GM08714 (cell line): ENCODE data around the gene DSCAML1.

Source experiments
- H3K4me3 ChIP-seq: fragments of 200-500 bp; sonication (Bioruptor generic); 2 replicates; pipeline ENCODE4 v1.5.1; 2014; ENCODE audit warnings: mild to moderate bottlenecking, low read length, inconsistent platforms
- ZNF274 ChIP-seq: IDR thresholded peaks from 2 replicates; pipeline ENCODE4 v1.6.1; 2012; ENCODE audit warnings: mild to moderate bottlenecking, low read depth, low read length

Gene DSCAML1

DNA sequence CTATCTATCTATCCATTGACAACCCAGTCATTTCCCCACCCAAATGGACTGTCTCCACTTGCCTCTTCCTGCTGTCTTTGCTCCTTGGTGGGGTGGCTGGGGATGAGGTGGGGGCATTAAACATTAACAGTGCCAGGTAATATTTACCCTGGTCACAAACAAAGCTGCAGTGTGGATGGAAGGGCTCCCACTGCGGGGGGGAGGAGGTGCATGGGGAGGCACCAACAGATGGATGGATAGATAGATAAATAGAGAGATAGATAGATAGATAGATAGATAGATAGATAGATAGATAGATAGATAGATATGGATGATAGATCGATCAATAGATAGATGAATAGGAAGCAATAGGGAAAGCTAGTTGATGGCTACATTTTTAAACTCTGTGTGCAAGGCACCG lies 29.8 kb upstream of the DSCAML1 start:
- no peak overlapping the region for H3K4me3 ChIP-seq
- TF ChIP-seq ZNF274 = no peak

DNA sequence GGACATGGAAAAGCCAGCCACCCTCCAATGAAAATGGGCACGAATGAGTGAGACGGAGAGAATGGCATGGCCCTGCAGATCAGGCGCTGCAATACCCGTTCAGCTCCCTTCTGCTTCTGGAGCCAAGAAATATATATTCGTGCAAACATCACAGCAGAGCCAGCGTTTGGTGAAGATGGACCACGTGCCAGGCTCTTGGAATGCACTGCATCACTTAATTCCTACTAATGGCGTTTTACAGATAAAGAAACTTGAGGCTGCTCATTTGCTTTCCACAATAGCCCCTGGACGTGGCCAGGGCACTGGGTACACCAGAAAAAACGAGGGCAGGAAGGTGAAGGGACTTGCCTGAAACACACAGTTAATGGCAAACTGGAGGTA lies 29.2 kb upstream of the DSCAML1 start:
- no peak overlapping the region for H3K4me3 ChIP-seq
- TF ChIP-seq ZNF274 = no peak

- no peak for TF ChIP-seq ZNF274
- no peak overlapping the region for H3K4me3 ChIP-seq
Measured at GRCh38 chr11:117825538-117826189, 28.6 kb upstream of the DSCAML1 start.

GRCh38 chr11:117824571-117825537 lies 27.8 kb upstream of the DSCAML1 start, which contains the start of gene FXYD2:
TSS of gene FXYD2 (minus strand) at chr11:117824744. CDS start at chr11:117824678, 66 bp downstream.
- TF ChIP-seq ZNF274 = no peak
- H3K4me3 ChIP-seq = peak within 1 kb of the TSS; percentile 0; the same call in 1 of the 2 replicates

DNA sequence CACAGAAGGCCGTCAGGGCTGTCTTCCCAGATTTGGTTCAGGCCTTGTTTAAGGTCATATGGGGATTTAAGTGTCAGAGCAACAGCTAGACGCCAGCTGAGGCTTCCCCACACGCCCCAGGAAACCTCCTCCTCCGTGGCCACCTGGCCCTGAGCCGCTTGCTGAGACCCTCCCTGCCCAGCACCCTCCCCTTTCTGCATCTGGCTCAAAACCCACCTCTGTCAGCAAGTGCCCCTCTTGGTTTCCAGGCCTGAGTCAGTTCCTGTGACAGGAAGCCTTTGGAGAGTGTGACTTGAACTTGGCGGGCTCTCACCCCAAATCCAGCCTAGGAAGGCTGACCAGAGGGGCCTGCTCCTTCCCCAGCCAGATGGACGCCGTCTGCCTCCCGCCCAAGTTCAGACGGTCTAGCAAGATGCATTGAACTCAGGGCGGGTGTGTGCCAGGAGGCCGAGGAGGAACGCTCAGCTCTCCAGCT lies 27.0 kb upstream of the DSCAML1 start:
- TF ChIP-seq ZNF274 = no peak
- H3K4me3 ChIP-seq = peak overlapping the region; percentile 0; the same call in 1 of the 2 replicates

DNA sequence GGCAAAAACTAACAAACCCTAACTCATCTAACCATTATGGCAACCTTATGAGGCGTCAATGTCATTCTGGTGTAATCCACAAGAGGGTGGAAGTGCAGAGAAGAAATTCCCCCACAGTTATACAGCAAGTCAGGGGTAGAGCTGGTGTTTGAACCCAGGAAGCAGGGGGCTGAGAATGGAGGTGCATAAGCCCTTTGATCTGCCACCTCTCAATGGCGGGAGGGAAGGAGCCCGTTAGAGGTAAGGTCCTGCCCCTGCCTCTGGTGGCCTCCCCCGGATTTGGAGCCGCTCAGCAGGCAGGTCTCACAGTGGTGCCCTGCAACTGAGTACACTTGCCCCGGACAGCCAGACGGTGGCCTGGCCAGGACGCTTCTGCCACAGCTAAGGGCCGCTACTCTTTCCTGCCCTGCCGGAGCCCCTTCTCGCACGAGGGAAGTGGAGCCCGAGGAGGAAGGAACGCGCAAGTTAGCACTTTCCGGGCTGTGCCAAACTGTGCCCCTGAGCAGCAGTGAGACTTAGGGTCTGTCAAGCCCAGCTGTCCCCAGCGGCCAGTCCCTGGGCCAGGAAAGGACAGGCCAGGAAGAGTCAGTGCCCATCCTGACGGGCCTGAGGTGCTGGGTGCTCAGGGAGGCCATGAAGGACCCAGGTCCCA lies 26.4 kb upstream of the DSCAML1 start:
- H3K4me3 ChIP-seq = peak overlapping the region; percentile 0; the same call in 1 of the 2 replicates
- TF ChIP-seq ZNF274 = no peak

DNA sequence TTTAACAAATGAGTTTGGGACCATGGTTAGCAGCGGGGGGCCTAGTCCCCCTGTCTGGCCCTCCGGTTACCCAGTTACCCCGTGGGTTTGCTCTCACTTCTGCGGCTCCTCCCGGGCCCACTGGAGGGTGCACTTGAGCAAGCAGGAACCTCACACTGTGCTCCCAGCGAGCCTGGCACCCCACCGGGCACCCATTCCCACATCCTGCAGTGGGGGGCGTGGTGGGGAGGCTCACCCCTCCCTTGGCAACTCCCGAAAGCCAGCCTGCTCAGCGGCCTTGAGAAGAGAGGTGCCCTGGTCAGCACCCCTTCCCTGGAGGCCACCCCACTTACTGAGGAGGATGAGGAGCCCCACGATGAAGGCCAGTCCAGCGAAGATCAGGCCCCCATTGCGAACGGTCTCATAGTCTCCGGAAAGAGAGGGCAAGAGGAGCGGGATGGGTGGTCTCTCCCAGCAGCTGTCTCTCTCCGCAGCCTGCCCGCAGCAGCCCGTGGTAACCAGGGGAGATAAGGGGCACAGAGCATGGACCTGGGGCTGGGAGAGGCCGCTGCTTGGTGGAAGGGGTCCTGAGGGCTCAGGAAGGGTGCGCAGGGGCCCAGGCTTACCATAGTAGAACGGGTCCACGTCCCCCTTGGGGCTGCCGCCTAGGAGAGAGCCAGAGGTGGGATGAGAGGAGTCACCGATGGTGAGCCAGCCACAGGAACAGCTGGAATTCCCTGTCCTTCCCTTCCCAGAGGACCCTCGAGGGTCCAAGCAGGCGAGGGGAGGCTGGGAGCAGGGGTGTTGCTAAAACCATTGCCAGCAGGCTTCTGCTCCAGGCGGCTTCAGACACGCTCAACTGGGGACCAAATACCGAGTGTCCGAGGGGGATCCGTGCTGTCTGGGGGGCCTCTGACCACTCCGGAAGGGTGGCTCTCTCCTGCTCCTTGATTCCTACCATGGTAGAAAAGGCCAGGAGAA lies 25.3 kb upstream of the DSCAML1 start:
- TF ChIP-seq ZNF274 = no peak
- H3K4me3 ChIP-seq = no peak overlapping the region

- no peak for TF ChIP-seq ZNF274
- H3K4me3 ChIP-seq = no peak overlapping the region
Measured at GRCh38 chr11:117821431-117821830, 24.4 kb upstream of the DSCAML1 start.

DNA sequence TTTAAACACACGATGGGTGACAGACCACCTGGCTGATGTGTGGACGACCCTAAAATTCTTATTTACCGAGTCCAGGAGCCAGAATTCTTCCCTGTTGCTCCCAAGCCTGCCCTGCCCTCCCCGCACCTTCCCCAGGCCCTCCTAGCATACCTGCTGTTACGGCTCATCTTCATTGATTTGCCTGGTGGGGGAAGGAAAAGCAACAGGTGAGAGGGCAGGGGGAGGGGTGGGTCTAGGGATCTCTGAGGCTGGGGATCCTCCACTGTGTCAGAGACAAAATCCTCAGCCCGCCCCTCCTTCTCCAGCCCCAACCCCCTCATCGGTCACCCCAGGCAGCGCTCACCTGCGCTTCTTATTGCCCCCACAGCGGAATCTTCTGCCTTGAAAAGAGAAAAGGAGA lies 23.5 kb upstream of the DSCAML1 start:
- TF ChIP-seq ZNF274 = no peak

GRCh38 chr11:117820071-117820470 lies 23.1 kb upstream of the DSCAML1 start:
- TF ChIP-seq ZNF274 = no peak
- no peak overlapping the region for H3K4me3 ChIP-seq

More for the DNA sequence above, 23.5 kb upstream of the DSCAML1 start:
- no peak overlapping the region for H3K4me3 ChIP-seq

DNA sequence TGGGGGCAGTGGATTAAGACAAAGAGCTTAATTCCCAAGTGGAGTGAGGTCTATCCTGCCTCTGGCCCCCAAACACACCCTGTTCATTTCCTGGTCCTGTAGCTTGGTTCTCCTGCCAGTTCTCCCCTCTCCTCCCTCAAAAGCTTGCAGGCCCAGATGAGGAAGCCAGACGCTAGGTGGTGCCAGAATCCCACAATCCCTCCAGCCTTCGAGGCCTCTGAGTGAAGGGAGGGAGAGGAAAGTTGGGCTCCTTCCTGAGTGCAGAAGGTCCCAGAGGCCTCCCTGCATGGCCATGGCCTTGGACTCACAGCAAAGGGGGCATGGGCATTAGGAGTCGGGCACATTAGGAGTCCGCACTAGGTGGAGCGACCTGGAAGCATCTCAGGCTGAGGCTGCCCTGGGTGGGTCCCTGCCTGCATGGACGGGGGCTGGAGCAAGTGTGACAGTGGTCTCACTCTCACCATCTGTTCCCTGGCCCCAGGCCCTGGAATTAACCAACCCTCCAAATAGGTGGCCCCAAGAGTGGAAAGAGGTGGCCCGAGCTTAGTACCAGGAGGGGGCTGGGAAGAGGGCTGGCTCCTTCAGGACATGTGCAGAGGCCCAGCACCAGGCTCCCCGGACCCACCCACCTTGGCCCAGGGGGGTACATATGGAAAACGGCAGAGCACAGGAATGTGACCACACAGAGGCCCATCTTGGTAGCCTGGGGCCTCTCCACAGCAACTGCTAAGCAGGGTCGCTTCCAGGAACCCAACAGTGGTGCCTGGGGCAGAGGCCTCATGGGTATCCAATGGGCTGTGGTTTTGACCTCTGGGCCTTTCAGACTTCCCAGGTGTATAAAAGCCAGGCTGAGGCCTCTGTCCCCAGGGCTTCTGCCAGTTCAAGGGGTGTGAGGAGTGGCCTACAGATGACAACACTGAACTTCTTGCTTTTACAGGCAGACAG lies 22.4 kb upstream of the DSCAML1 start:
- no peak for TF ChIP-seq ZNF274
- H3K4me3 ChIP-seq = no peak overlapping the region
